Parathyroid adenoma (tissue), 2 donors: ENCODE results near the gene TRIM63.
"Not testable (repeated sequence)": the region's sequence is repeated elsewhere in the genome, so short reads cannot be mapped to it uniquely, and the experiment has no call there.

Source experiments
- H2AFZ ChIP-seq: fragments of 300-600 bp; sonication (generic); one replicate; pipeline ENCODE4 v1.7.0; 2017; ENCODE audit warnings: antibody characterized with exemption, mild to moderate bottlenecking
- H3K27ac ChIP-seq: fragments of 300-600 bp; sonication (generic); one replicate; pipeline ENCODE4 v1.7.0; 2017
- H3K27me3 ChIP-seq: fragments of 300-600 bp; sonication (generic); one replicate; pipeline ENCODE4 v1.7.0; 2017; ENCODE audit warnings: low read length; ENCODE audit not compliant: control insufficient read depth, insufficient read depth
- H3K36me3 ChIP-seq: fragments of 300-600 bp; sonication (generic); one replicate; pipeline ENCODE4 v1.7.0; 2017; ENCODE audit warnings: low read length; ENCODE audit not compliant: control insufficient read depth, insufficient read depth
- H3K4me1 ChIP-seq: fragments of 300-600 bp; sonication (generic); one replicate; pipeline ENCODE4 v1.7.0; 2017; ENCODE audit warnings: control low read depth
- H3K4me2 ChIP-seq: fragments of 300-600 bp; sonication (generic); one replicate; pipeline ENCODE4 v1.7.0; 2017; ENCODE audit warnings: low read length
- H3K4me3 ChIP-seq: fragments of 300-600 bp; sonication (generic); one replicate; pipeline ENCODE4 v1.7.0; 2017; ENCODE audit warnings: low read depth, low read length
- H3K79me2 ChIP-seq: fragments of 300-600 bp; sonication (generic); one replicate; pipeline ENCODE4 v1.7.0; 2017; ENCODE audit warnings: control low read depth
- H3K9ac ChIP-seq: fragments of 300-600 bp; sonication (generic); one replicate; pipeline ENCODE4 v1.7.0; 2017; ENCODE audit warnings: mild to moderate bottlenecking
- H3K9me3 ChIP-seq: fragments of 300-600 bp; sonication (generic); one replicate; pipeline ENCODE4 v1.7.0; 2017; ENCODE audit warnings: low read length; ENCODE audit not compliant: control insufficient read depth
- CTCF ChIP-seq: fragments of 300-600 bp; sonication (generic); IDR thresholded peaks from one replicate; pipeline ENCODE4 v1.7.0; 2017; ENCODE audit warnings: antibody characterized with exemption, mild to moderate bottlenecking
- donor health status: primary hyperparathyroidism.

Gene TRIM63

GRCh38 chr1:26094677-26095383 is 27.4 kb upstream of the TRIM63 start:
- Histone ChIP-seq H3K36me3 (no peaks in the 10 kb centered on the region), H3K4me1 (no peaks in the 10 kb centered on the region), H3K27ac (peak overlapping the region; percentile 59), H3K4me3 (no peak overlapping the region), H3K27me3 (no peaks in the 10 kb centered on the region), H3K4me2 (no peak overlapping the region), H3K79me2 (no peaks in the 10 kb centered on the region), H3K9ac (no peak overlapping the region), H3K9me3 (no peaks in the 10 kb centered on the region), H2AFZ (peak overlapping the region; percentile 46)
- TF ChIP-seq CTCF = no peak

GRCh38 chr1:26094076-26094669 is 26.7 kb upstream of the TRIM63 start:
- no peak overlapping the region for H3K4me3 ChIP-seq
- H2AFZ ChIP-seq = no peak overlapping the region
- H3K4me2 ChIP-seq = no peak overlapping the region
- H3K9ac ChIP-seq = no peak overlapping the region
- H3K36me3 ChIP-seq = no peaks in the 10 kb centered on the region
- H3K27ac ChIP-seq = peak overlapping the region; percentile 59
- no peak for TF ChIP-seq CTCF
- H3K9me3 ChIP-seq = no peaks in the 10 kb centered on the region
- no peaks in the 10 kb centered on the region for H3K27me3 ChIP-seq
- no peaks in the 10 kb centered on the region for H3K79me2 ChIP-seq
- no peaks in the 10 kb centered on the region for H3K4me1 ChIP-seq

GRCh38 chr1:26093569-26093968 is 26.1 kb upstream of the TRIM63 start:
- not testable (repeated sequence) for H3K9ac ChIP-seq
- peak overlapping the region; percentile 59 for H3K27ac ChIP-seq

GRCh38 chr1:26092422-26092821 is 25.0 kb upstream of the TRIM63 start:
- Histone ChIP-seq H3K27me3 (no peaks in the 10 kb centered on the region), H3K27ac (no peak overlapping the region), H3K4me1 (no peaks in the 10 kb centered on the region), H3K36me3 (no peaks in the 10 kb centered on the region), H3K4me3 (no peak overlapping the region), H3K79me2 (no peaks in the 10 kb centered on the region), H3K9ac (no peak overlapping the region), H3K9me3 (no peaks in the 10 kb centered on the region), H2AFZ (no peak overlapping the region), H3K4me2 (no peak overlapping the region)
- no peak for TF ChIP-seq CTCF

More at GRCh38 chr1:26093569-26093968, 26.1 kb upstream of the TRIM63 start:
- H3K36me3 ChIP-seq, H3K4me2 ChIP-seq, H3K4me3 ChIP-seq, H3K4me1 ChIP-seq, H3K27me3 ChIP-seq, H3K79me2 ChIP-seq, H3K9me3 ChIP-seq, H2AFZ ChIP-seq: not testable (repeated sequence)

GRCh38 chr1:26090893-26091292 is 23.5 kb upstream of the TRIM63 start:
- Histone ChIP-seq H3K9ac (no peak overlapping the region), H3K27ac (no peak overlapping the region), H3K4me1 (no peaks in the 10 kb centered on the region), H3K9me3 (no peaks in the 10 kb centered on the region), H3K79me2 (no peaks in the 10 kb centered on the region), H3K36me3 (no peaks in the 10 kb centered on the region), H3K4me3 (no peak overlapping the region), H3K27me3 (no peaks in the 10 kb centered on the region), H2AFZ (no peak overlapping the region), H3K4me2 (no peak overlapping the region)
- TF ChIP-seq CTCF = no peak
